OCI-LY7 (cell line): ENCODE results near the gene MOB1B. TPM values are rescaled to one million over a fixed set of nuclear protein-coding genes. Genes with fewer than 3 reads are reported as not detected.
"Not testable (repeated sequence)": the region's sequence is repeated elsewhere in the genome, so short reads cannot be mapped to it uniquely, and the experiment has no call there.

Experiments used
- BruUV-seq: library from RNA; stranded (reverse); fragments of 400-500 nt; replicated peaks from 2 replicates; lab custom pipeline; 2021; lab: Mats Ljungman, UMichigan
- CTCF ChIA-PET: fragments of 300-600 bp; sonication (Branson Sonifier 250); formaldehyde crosslinking; loops from one replicate; lab custom pipeline; 2022; ENCODE audit warnings: antibody characterized with exemption; ENCODE audit not compliant: unreplicated experiment; lab: Charles Lee
- POLR2A ChIA-PET: fragments of 300-600 bp; sonication (Branson Sonifier 250); formaldehyde crosslinking; loops from one replicate; lab custom pipeline; 2022; ENCODE audit warnings: antibody characterized with exemption; lab: Charles Lee
- DNase-seq: peaks from one replicate; pipeline ENCODE4 v3.0.0-alpha.2; 2015; ENCODE audit warnings: low spot score
- H2AFZ ChIP-seq: fragments of 200-600 bp; sonication (generic), shearing (Covaris generic); 2 replicates; pipeline ENCODE4 v1.6.1; 2014; ENCODE audit warnings: mild to moderate bottlenecking, antibody characterized with exemption, low read length, moderate library complexity
- H3K27ac ChIP-seq: fragments of 200-600 bp; sonication (generic); 2 replicates; pipeline ENCODE4 v1.5.1; 2014; ENCODE audit warnings: mixed run types, low read depth, mild to moderate bottlenecking, moderate library complexity, low read length, inconsistent platforms; ENCODE audit not compliant: poor library complexity, severe bottlenecking
- H3K36me3 ChIP-seq: fragments of 200-600 bp; sonication (generic); 2 replicates; pipeline ENCODE4 v1.6.1; 2014; ENCODE audit warnings: mild to moderate bottlenecking, antibody characterized with exemption, low read length, moderate library complexity, mixed read lengths; ENCODE audit not compliant: insufficient read depth
- H3K4me1 ChIP-seq: fragments of 200-600 bp; sonication (generic); 2 replicates; pipeline ENCODE4 v1.5.1; 2014; ENCODE audit warnings: mild to moderate bottlenecking, low read length; ENCODE audit not compliant: insufficient read depth, poor library complexity, severe bottlenecking
- H3K4me2 ChIP-seq: fragments of 200-600 bp; sonication (generic); 2 replicates; pipeline ENCODE4 v1.6.1; 2014; ENCODE audit warnings: mild to moderate bottlenecking, low read length
- H3K4me3 ChIP-seq: fragments of 200-600 bp; sonication (generic); 2 replicates; pipeline ENCODE4 v1.5.1; 2014; ENCODE audit warnings: mild to moderate bottlenecking, low read depth, low read length; ENCODE audit not compliant: poor library complexity, severe bottlenecking
- H3K79me2 ChIP-seq: fragments of 200-600 bp; sonication (generic); 2 replicates; pipeline ENCODE4 v1.6.1; 2016; ENCODE audit warnings: low read depth, mild to moderate bottlenecking, low read length, moderate library complexity, mixed read lengths; ENCODE audit not compliant: insufficient read depth
- H3K9me2 ChIP-seq: fragments of 200-600 bp; sonication (generic); 2 replicates; pipeline ENCODE4 v1.6.1; 2016; ENCODE audit warnings: mild to moderate bottlenecking, low read length, mixed read lengths; ENCODE audit not compliant: insufficient read depth
- H3K9me3 ChIP-seq: fragments of 200-600 bp; sonication (generic); 2 replicates; pipeline ENCODE4 v1.6.1; 2014; ENCODE audit warnings: mild to moderate bottlenecking, mixed run types, low read length, mixed read lengths
- H4K20me1 ChIP-seq: fragments of 200-600 bp; sonication (generic); 2 replicates; pipeline ENCODE4 v1.6.1; 2014; ENCODE audit warnings: mild to moderate bottlenecking, antibody characterized with exemption, low read length, moderate library complexity, mixed read lengths; ENCODE audit not compliant: insufficient read depth
- CTCF ChIP-seq: fragments of 200-600 bp; sonication (generic); conservative IDR thresholded peaks from 2 replicates; pipeline ENCODE4 v1.5.1; 2014; ENCODE audit warnings: mild to moderate bottlenecking, antibody characterized with exemption, low read length, moderate library complexity, mixed read lengths
- EZH2phosphoT487 ChIP-seq: fragments of 200-600 bp; sonication (generic); IDR thresholded peaks from 2 replicates; pipeline ENCODE4 v1.6.1; 2018; ENCODE audit warnings: low read depth, borderline replicate concordance, mild to moderate bottlenecking, mixed run types, antibody characterized with exemption, low read length, moderate library complexity, mixed read lengths
- intact Hi-C: fragments of 100-400 bp; cut with micrococcal nuclease; formaldehyde crosslinking; loops from one replicate; pipeline ENCODE4 v1.10.0; 2022; ENCODE audit not compliant: unreplicated experiment
- total RNA-seq, 2 experiments: library from RNA; depleted of rRNA in 1 of 2; stranded (reverse); fragments of >200 nt in 1 of 2; shearing (Covaris generic) in 1 of 2; gene quantifications; 2 replicates each; pipeline ENCODE4 v1.2.3, GENCODE V29; 2014 to 2022

The MOB1B gene
- total RNA-seq, 2 experiments from 2014 or later: 4.7 to 22.4 TPM

- no peak overlapping the region for H3K4me3 ChIP-seq
- H3K36me3 ChIP-seq: peaks cover 98% of the 10 kb centered on the region
- no peaks in the 10 kb centered on the region for H3K4me1 ChIP-seq
- peaks cover 56% of the 10 kb centered on the region for H3K79me2 ChIP-seq
- H3K9me3 ChIP-seq: no peaks in the 10 kb centered on the region
- ChIA-PET CTCF (no interaction called here), POLR2A (interaction anchor here (0.6 to 3.0 kb wide), 3 partner anchors 33 to 78 kb away, joined by 3 to 7 read pairs (median 4); no protein-coding TSS in a partner anchor)
- H3K4me2 ChIP-seq: no peak overlapping the region
- intact Hi-C loops: no loop called here
- H4K20me1 ChIP-seq: no peaks in the 10 kb centered on the region
- BruUV-seq: no TSS peak
- no peaks in the 10 kb centered on the region for H3K9me2 ChIP-seq
- H3K27ac ChIP-seq: no peak overlapping the region
- DNase-seq: no peak
- TF ChIP-seq EZH2phosphoT487 (no peak), CTCF (no peak)
- no peak overlapping the region for H2AFZ ChIP-seq
These were observed 125.4 kb downstream of the MOB1B start for GRCh38 chr4:71027611-71028010.

GRCh38 chr4:71029504-71029903, 127.3 kb downstream of the MOB1B start:
- peaks cover 37% of the 10 kb centered on the region; the same call in 1 of the 2 replicates for H3K79me2 ChIP-seq
- H3K4me1 ChIP-seq: no peaks in the 10 kb centered on the region
- CTCF ChIA-PET: no interaction called here
- POLR2A ChIA-PET: interaction anchor here (0.6 to 0.7 kb wide), 2 partner anchors 36 to 68 kb away, joined by 3 to 4 read pairs; partner anchors contain the start of gene DCK
- no peaks in the 10 kb centered on the region for H3K9me2 ChIP-seq
- H3K4me3 ChIP-seq: no peak overlapping the region
- TF ChIP-seq CTCF: no peak
- no peak for TF ChIP-seq EZH2phosphoT487
- no TSS peak for BruUV-seq
- intact Hi-C loops: no loop called here
- H3K27ac ChIP-seq: no peak overlapping the region
- DNase-seq: no peak
- no peaks in the 10 kb centered on the region for H3K9me3 ChIP-seq
- H2AFZ ChIP-seq: no peak overlapping the region
- H3K4me2 ChIP-seq: no peak overlapping the region
- H3K36me3 ChIP-seq: peaks cover 97% of the 10 kb centered on the region
- H4K20me1 ChIP-seq: no peaks in the 10 kb centered on the region

GRCh38 chr4:71032106-71032505, 129.9 kb downstream of the MOB1B start:
- H3K9me3 ChIP-seq, H3K4me1 ChIP-seq, H4K20me1 ChIP-seq, DNase-seq, H3K27ac ChIP-seq, POLR2A ChIA-PET, H3K9me2 ChIP-seq, H2AFZ ChIP-seq, H3K4me3 ChIP-seq, BruUV-seq, H3K4me2 ChIP-seq, CTCF ChIA-PET, intact Hi-C loops: not testable (repeated sequence)
- Histone ChIP-seq H3K79me2 (peaks cover 12% of the 10 kb centered on the region; the same call in 1 of the 2 replicates), H3K36me3 (peaks cover 97% of the 10 kb centered on the region)

Other genes with a start within 250 kb of the MOB1B start
- gene JCHAIN, start 235.9 kb upstream of the MOB1B start, total RNA-seq (2014; rRNA removed; shearing (Covaris generic)): 1,460 and 1,542 TPM in 2 replicates
- gene JCHAIN, start 235.9 kb upstream of the MOB1B start, total RNA-seq (2022): 1,325 and 1,492 TPM in 2 replicates
- gene UTP3, start 213.8 kb upstream of the MOB1B start, total RNA-seq (2014; rRNA removed; shearing (Covaris generic)): 34.0 and 51.5 TPM in 2 replicates
- gene UTP3, start 213.8 kb upstream of the MOB1B start, total RNA-seq (2022): 54.8 and 57.8 TPM in 2 replicates
- 36.4 and 38.2 TPM in 2 replicates for gene RUFY3, start 180.4 kb upstream of the MOB1B start, total RNA-seq (2014; rRNA removed; shearing (Covaris generic))
- 42.6 and 52.2 TPM in 2 replicates for gene RUFY3, start 180.4 kb upstream of the MOB1B start, total RNA-seq (2022)
- gene GRSF1, start 62.5 kb upstream of the MOB1B start, total RNA-seq (2014; rRNA removed; shearing (Covaris generic)): 32.8 and 36.7 TPM in 2 replicates
- 52.8 and 67.0 TPM in 2 replicates for gene GRSF1, start 62.5 kb upstream of the MOB1B start, total RNA-seq (2022)
- gene DCK, start 91.3 kb downstream of the MOB1B start, total RNA-seq (2014; rRNA removed; shearing (Covaris generic)): 78.2 and 90.1 TPM in 2 replicates
- 146 and 181 TPM in 2 replicates for gene DCK, start 91.3 kb downstream of the MOB1B start, total RNA-seq (2022)